Natural killer cell (primary cell): Measurements from ENCODE around the gene PRKG1. TPM values are rescaled to one million over a fixed set of nuclear protein-coding genes. Genes with fewer than 3 reads are reported as not detected.

Source experiments
- ATAC-seq, 3 donors: fragments of 150-1000 bp in 2 of 3; fragments of 200-7000 bp in 1 of 3; cut with Tn5 transposase; 1 replicate in 1 of 3; 2 replicates in 2 of 3; pipeline ENCODE4 v1.10.0; 2021; ENCODE audit warnings: mild to moderate bottlenecking in 2 of 3, moderate library complexity in 2 of 3
- DNase-seq, 2 donors: peaks; one replicate each; pipeline versions ENCODE4 v3.0.0 to v3.0.0-alpha.2; 2013 to 2021; ENCODE audit warnings: mixed read lengths in 1 of 2
- H3K27ac ChIP-seq: one replicate; pipeline ENCODE4 v1.5.1; 2013; ENCODE audit warnings: mild to moderate bottlenecking, low read length
- H3K27me3 ChIP-seq: one replicate; pipeline ENCODE4 v1.6.1; 2013; ENCODE audit warnings: low read length; ENCODE audit not compliant: control insufficient read depth, insufficient read depth
- H3K36me3 ChIP-seq: one replicate; pipeline ENCODE4 v1.6.1; 2013; ENCODE audit warnings: low read length; ENCODE audit not compliant: control insufficient read depth, insufficient read depth
- H3K4me1 ChIP-seq: one replicate; pipeline ENCODE4 v1.6.1; 2013; ENCODE audit warnings: low read length; ENCODE audit not compliant: control insufficient read depth, insufficient read depth
- H3K4me3 ChIP-seq: one replicate; pipeline ENCODE4 v1.5.1; 2013; ENCODE audit warnings: low read length
- H3K9me3 ChIP-seq: one replicate; pipeline ENCODE4 v1.6.1; 2013; ENCODE audit warnings: low read length; ENCODE audit not compliant: control insufficient read depth, insufficient read depth
- H3K27ac Mint-ChIP-seq, 2 donors: one replicate each; pipeline ENCODE4 v1.8.0; 2022; ENCODE audit warnings: mild to moderate bottlenecking in 2 of 2, mixed read lengths in 2 of 2, moderate library complexity in 1 of 2
- H3K27me3 Mint-ChIP-seq, 2 donors: one replicate each; pipeline ENCODE4 v1.8.0; 2022; ENCODE audit warnings: low read depth in 2 of 2, mixed read lengths in 2 of 2
- H3K36me3 Mint-ChIP-seq: one replicate; pipeline ENCODE4 v1.8.0; 2022; ENCODE audit warnings: mixed read lengths
- H3K4me1 Mint-ChIP-seq, 2 donors: one replicate each; pipeline ENCODE4 v1.8.0; 2022; ENCODE audit warnings: mixed read lengths in 2 of 2
- H3K4me3 Mint-ChIP-seq: one replicate; pipeline ENCODE4 v1.8.0; 2022; ENCODE audit warnings: mild to moderate bottlenecking, moderate library complexity, mixed read lengths
- H3K9me3 Mint-ChIP-seq, 2 donors: one replicate each; pipeline ENCODE4 v1.8.0; 2022; ENCODE audit warnings: mixed read lengths in 2 of 2
- CTCF ChIP-seq: fragments of 200-600 bp; IDR thresholded peaks from one replicate; pipeline ENCODE4 v1.8.0; 2022; ENCODE audit warnings: antibody characterized with exemption
- WGBS: methylation state at CpG from one replicate; pipeline ENCODE4 v1.1.7; 2013; ENCODE audit warnings: missing lambda C conversion rate; ENCODE audit not compliant: insufficient coverage; 5-methylcytosine and 5-hydroxymethylcytosine counted together
- intact Hi-C: fragments of 100-400 bp; cut with micrococcal nuclease; formaldehyde crosslinking; loops from one replicate; pipeline ENCODE4 v1.14.2; 2022
- total RNA-seq, 4 donors: library from RNA; stranded (reverse); fragments of 120-200 nt in 1 of 4; gene quantifications; one replicate each; pipeline versions ENCODE4 v1.2.3 to v1.2.4, GENCODE V29; 2013 to 2022

PRKG1 gene
- total RNA-seq, 3 donors from 2014 or later (not counting 1 experiment from before 2014, with no cell fraction given) = 0.23 to 0.41 (median 0.35) TPM

GRCh38 chr10:51876503-51876902 is 802.2 kb downstream of the PRKG1 start:
- Mint-ChIP-seq H3K27ac (no peak overlapping the region), H3K36me3 (no peaks in the 10 kb centered on the region), H3K27me3 (no peaks in the 10 kb centered on the region), H3K4me1 (peaks cover 12 to 15% of the 10 kb centered on the region in 2 donors), H3K4me3 (no peak overlapping the region), H3K9me3 (no peaks in the 10 kb centered on the region)
- Histone ChIP-seq H3K36me3 (no peaks in the 10 kb centered on the region), H3K4me3 (no peak overlapping the region), H3K27me3 (no peaks in the 10 kb centered on the region), H3K27ac (no peak overlapping the region), H3K4me1 (no peaks in the 10 kb centered on the region), H3K9me3 (no peaks in the 10 kb centered on the region)
- no peak for DNase-seq
- TF ChIP-seq CTCF = no peak
- WGBS = 85% methylated on average over 4 of the region's 4 CpGs
- intact Hi-C loops = loop anchor here (10.0 kb wide), 1 partner anchor 182 kb away; the partner anchor contains the start of gene CSTF2T
- ATAC-seq = no peak

GRCh38 chr10:51876979-51877378 is 802.7 kb downstream of the PRKG1 start:
- H3K4me3 Mint-ChIP-seq = no peak overlapping the region
- H3K4me1 Mint-ChIP-seq = peaks cover 12 to 15% of the 10 kb centered on the region in 2 donors
- Histone ChIP-seq H3K9me3 (no peaks in the 10 kb centered on the region), H3K27ac (no peak overlapping the region), H3K27me3 (no peaks in the 10 kb centered on the region), H3K4me3 (no peak overlapping the region), H3K4me1 (no peaks in the 10 kb centered on the region), H3K36me3 (no peaks in the 10 kb centered on the region)
- no peak overlapping the region for H3K27ac Mint-ChIP-seq
- H3K36me3 Mint-ChIP-seq = no peaks in the 10 kb centered on the region
- 96% methylated on average over 1 of the region's 2 CpGs for WGBS
- TF ChIP-seq CTCF = no peak
- H3K9me3 Mint-ChIP-seq = no peaks in the 10 kb centered on the region
- no peak for DNase-seq
- H3K27me3 Mint-ChIP-seq = no peaks in the 10 kb centered on the region
- no peak for ATAC-seq
- intact Hi-C loops = loop anchor here (10.0 kb wide), 1 partner anchor 182 kb away; the partner anchor contains the start of gene CSTF2T

GRCh38 chr10:51877636-51878035 is 803.3 kb downstream of the PRKG1 start:
- H3K27me3 Mint-ChIP-seq = no peaks in the 10 kb centered on the region
- no peaks in the 10 kb centered on the region for H3K36me3 ChIP-seq
- DNase-seq (no peak), ATAC-seq (no peak)
- H3K9me3 Mint-ChIP-seq = no peaks in the 10 kb centered on the region
- no peak overlapping the region for H3K27ac Mint-ChIP-seq
- intact Hi-C loops = loop anchor here (10.0 kb wide), 1 partner anchor 183 kb away; the partner anchor contains the start of gene CSTF2T
- no peaks in the 10 kb centered on the region for H3K4me1 ChIP-seq
- 100% methylated on average over 1 of the region's 1 CpG for WGBS
- no peaks in the 10 kb centered on the region for H3K9me3 ChIP-seq
- H3K4me1 Mint-ChIP-seq = peaks cover 12 to 15% of the 10 kb centered on the region in 2 donors
- TF ChIP-seq CTCF = no peak
- no peak overlapping the region for H3K4me3 ChIP-seq
- H3K4me3 Mint-ChIP-seq = no peak overlapping the region
- H3K36me3 Mint-ChIP-seq = no peaks in the 10 kb centered on the region
- no peaks in the 10 kb centered on the region for H3K27me3 ChIP-seq
- H3K27ac ChIP-seq = no peak overlapping the region

- Mint-ChIP-seq H3K27ac (peak overlapping the region; percentile 85 to 87), H3K27me3 (no peaks in the 10 kb centered on the region), H3K36me3 (no peaks in the 10 kb centered on the region), H3K9me3 (no peaks in the 10 kb centered on the region), H3K4me1 (peaks cover 12 to 15% of the 10 kb centered on the region in 2 donors), H3K4me3 (no peak overlapping the region)
- intact Hi-C loops = loop anchor here (10.0 kb wide), 1 partner anchor 184 kb away; the partner anchor contains the start of gene CSTF2T
- TF ChIP-seq CTCF = no peak
- Histone ChIP-seq H3K36me3 (no peaks in the 10 kb centered on the region), H3K4me3 (no peak overlapping the region), H3K27me3 (no peaks in the 10 kb centered on the region), H3K4me1 (no peaks in the 10 kb centered on the region), H3K9me3 (no peaks in the 10 kb centered on the region), H3K27ac (peak overlapping the region; percentile 40)
- DNase-seq (no peak), ATAC-seq (peak in 1 of 3 donors; percentile 12)
These were observed 804.4 kb downstream of the PRKG1 start for GRCh38 chr10:51878695-51879094.
